ENCODE results near the gene C1QL1.

- TF ChIP-seq EZH2 (IDR thresholded peaks at IDR 0.05; ENCODE audit: insufficient read depth, poor library complexity, severe bottlenecking) (no peak), EZH2phosphoT487 (IDR thresholded peaks at IDR 0.05; ENCODE audit: insufficient read depth, low read depth) (no peak)
Observed at GRCh38 chr17:44977065-44977464, 9.0 kb upstream of the C1QL1 start.
